A673 (cell line): ENCODE data around the gene GCC1.

Experiments used
- CTCF ChIP-seq: fragments of 300-800, 200-600 bp; sonication (generic); conservative IDR thresholded peaks from 2 replicates; pipeline ENCODE4 v1.5.1; 2017; ENCODE audit warnings: low read depth, mild to moderate bottlenecking, antibody characterized with exemption, low read length, moderate library complexity, mixed read lengths
- EZH2 ChIP-seq: fragments of 200-600 bp; sonication (generic); IDR thresholded peaks from 2 replicates; pipeline ENCODE4 v1.6.1; 2017; ENCODE audit warnings: borderline replicate concordance, low read depth, mild to moderate bottlenecking, mixed read lengths, antibody characterized with exemption, low read length; ENCODE audit not compliant: poor library complexity, severe bottlenecking

- TF ChIP-seq CTCF (no peak), EZH2 (no peak)
Measured at GRCh38 chr7:127616724-127617123, 31.3 kb upstream of the GCC1 start.
